GM18870 (cell line): Measurements from ENCODE around the gene PRKCZ.

ENCODE experiments used
- ATAC-seq: cut with Tn5 transposase; IDR thresholded peaks from one replicate; pipeline ENCODE4 v1.9.1; 2021; ENCODE audit warnings: moderate library complexity; ENCODE audit not compliant: unreplicated experiment

Gene PRKCZ

DNA sequence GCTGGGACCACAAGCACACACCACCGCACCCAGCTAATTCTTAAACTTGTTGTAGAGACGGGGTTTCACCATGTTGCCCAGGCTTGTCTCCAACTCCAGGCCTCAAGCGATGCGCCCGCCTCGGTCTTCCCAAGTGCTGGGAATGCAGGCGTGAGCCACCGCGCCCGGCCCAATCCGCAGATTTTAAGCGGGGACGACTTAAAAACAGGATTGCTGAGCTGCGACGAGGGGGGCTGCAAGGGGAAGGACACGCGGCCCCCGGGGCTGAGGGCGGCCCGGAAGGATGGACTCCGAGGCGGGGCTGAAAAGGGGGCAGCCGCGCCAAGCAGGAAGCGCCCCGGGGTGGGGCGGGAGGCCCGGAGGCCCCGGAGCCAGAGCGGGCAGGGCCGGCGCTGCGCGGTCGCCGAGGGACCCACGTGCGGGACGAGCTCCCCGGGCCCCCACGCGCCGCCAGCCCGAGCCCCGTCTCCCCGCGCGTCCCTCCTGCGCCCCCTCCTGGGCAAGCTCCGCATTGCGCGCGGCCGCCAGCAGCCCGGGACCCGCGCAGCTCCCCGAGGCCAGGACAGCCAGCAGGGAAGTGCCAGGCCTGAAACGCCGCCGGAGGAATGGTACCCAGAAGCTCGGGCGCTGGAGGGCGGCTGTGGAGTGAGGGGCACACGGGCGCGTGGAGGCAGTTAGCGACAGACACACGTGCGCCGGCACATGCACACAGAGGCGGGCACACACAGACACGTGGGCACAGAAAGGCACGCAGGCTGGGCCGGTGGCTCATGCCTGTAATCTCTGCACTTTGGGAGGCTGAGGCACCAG, 5.5 kb upstream of the PRKCZ start:
- no peak for ATAC-seq

DNA sequence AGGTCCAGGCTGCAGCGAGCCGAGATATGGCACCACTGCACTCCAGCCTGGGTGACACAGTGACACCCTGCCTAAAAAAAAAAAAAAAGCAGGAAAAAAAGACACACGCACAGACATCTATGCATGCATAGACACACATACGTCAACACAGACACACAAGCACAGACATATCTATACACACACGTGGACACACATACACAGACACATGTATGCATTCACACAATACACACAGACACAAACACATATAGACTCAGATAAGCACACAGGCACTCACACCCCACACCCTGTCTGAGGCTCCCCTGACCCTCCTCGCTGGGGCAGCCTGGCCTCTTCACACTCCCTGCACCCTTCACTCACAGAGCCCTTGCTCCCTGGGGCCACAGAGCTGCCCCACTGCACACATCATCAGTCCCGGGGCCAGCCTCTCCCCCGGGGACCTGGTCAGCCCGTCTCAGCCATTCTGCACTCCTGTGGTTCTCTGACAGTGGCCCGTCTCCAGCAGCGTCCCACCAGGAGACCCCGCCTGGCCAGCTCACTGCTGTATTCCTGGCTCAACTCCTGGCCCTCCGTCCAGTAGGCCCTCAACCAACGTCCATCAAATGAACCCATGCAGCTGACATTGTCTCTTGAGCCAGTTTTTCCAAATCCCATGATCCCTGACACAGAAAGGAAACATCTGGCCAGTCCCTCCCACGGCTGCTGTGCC, 4.6 kb upstream of the PRKCZ start:
- no peak for ATAC-seq

DNA sequence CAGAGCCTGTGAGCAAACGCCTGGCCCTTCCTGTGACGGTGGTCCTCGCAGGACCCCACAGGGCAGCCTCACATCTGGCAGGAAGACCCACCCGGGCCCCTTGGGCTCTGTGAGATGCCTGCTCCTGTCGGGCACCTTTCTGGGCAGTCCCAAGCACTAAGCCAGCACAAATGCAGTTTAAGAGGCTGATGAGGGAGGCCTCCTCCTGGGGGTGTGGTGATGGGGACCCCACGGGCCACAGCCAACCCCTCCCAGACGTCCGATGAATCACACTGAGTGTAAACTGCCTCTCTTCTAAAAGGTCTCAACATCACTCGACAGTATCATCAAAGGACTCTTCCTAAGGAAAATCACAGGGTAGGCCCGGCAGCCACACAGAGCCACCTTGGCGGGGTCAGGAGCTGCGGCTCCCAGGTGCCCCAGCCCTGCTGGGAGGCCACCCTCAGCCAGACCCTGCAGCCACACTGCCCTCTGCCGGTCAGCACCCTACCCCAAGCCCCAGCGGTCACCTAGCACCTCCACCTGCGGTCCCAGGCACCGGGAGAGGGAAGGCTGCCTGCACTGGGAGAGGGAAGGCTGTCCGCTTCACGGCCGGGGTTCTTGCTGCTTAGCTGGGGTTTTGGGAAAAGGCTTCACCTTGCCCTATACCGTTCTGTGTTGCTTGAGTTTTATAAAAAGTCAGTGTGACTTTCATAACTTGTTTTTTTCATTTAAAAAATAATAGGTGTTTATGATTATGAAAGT, 3.9 kb upstream of the PRKCZ start:
- no peak for ATAC-seq

DNA sequence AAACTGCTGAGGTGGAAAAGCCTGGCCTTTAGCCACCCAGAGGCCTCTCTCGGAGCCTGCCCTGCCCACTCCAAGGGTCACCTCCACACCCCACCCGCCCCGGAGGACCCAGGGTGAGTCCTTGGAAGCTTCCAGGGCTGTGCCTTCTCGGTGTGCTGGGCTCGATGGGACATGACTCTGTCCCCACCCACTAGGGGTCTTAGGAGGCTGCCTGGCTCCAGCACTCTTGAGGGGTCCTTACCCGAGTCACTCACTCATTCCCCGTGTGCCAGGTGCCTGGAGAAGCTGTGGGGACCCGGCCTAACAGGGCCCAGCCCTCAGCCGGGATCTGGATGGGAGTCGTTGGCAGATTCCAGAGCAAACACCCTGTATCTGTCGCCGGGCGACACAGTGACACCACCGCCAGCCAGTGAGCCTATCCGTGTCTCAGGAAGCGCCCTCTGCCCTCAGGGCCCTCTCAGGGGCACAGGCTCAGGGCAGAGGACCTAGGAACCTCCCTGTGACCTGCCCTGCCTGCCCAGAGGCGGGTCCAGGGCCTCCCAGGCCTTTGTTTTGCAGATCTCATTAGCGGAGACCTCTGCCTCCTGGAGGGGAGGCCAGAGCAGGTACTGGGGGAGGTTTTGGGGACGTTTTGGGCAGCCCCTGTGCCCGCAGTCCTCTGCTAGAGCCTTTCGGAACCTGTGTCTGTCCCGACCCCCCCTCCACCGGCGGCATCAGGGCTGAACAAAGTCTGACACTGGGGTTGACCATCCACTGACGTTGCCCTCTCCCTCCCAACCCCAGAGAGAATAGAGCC, 3.1 kb upstream of the PRKCZ start:
- no peak for ATAC-seq

DNA sequence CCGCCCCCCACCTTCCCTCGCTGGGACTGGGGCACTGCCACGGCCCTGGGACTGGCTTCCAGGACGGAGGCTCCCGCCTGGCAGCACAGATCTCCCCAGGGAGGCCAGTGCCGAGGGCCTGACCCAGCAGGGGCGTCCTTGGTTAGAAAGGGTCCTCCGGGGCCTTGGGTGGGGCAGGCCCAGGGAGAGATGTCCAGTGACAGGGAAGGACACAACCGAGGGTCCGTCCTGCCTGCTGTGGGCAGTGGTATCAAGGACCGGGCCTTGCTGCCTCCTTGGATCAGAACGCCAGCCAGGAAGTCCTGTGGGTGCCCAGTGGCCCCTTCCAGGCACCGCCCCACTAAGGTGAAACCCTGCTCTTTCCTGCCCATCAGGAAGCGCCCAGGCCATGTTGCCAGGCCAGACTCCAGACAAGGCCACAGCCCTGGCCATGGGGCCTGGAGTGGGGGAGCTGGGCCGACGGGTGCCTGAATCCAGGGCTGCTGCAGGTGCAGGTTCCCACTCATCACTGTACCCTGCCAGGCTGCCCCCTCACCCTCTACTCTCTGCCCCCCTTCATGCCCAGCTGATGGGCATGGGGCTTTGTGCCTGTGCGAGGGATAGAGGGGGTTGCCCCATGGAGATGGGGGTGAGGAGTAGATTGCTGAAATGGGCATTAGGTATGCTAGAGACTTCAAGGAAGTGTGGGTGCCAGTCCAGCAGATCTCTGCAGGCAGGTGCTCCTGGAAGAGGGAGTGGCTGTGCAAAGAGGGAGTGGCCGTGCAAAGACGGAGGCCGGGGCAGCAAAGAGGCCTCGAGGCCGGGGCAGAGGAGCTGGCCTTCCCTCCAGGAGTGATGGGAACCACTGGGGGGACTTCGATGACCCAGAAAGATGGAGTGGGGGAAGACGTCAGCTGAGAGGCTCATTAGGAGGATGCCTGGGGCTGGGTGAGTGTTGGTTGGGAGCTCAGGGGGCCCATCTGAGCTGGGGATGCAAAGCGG, 2.2 kb upstream of the PRKCZ start:
- ATAC-seq: no peak

DNA sequence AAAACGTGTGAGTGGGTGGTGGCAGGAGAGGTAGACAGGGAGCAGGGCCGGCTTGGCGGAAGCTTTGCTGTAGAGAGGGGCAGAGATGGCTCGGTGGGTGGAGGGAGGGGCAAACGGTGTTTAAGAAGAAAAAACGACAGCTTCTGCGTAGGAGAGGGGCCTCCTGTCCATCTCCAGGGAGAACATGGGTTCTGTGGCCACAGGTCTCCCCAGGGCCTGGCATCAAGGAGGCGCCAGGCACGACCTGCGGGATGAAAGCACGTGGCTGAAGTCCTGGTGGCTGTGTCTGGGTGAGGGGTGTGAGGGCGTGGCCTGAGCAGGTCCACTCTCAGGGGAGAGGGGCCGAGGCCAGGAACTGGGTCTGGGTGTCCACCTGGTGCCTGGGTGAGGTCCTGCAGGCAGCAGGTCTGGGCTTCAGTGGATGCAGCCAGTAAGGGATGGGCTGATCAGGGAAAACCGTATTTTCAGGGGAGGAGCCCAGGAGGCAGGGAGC, 940 bp upstream of the PRKCZ start:
- no peak for ATAC-seq

DNA sequence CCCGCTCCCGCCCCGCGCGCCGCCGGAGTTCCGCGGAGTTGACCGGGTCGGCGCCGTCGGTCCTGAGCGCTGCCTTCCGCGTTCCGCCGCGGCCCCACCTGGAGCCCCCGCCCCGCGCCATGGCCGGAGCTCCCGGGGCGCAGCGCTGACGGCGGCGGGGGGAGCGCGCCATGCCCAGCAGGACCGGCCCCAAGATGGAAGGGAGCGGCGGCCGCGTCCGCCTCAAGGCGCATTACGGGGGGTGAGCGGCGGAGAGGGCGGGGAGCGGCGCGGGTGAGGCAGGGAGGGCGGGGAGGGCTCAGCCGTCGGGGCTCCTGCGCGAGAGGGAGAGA, 216 bp downstream of the PRKCZ start:
- no peak for ATAC-seq

DNA sequence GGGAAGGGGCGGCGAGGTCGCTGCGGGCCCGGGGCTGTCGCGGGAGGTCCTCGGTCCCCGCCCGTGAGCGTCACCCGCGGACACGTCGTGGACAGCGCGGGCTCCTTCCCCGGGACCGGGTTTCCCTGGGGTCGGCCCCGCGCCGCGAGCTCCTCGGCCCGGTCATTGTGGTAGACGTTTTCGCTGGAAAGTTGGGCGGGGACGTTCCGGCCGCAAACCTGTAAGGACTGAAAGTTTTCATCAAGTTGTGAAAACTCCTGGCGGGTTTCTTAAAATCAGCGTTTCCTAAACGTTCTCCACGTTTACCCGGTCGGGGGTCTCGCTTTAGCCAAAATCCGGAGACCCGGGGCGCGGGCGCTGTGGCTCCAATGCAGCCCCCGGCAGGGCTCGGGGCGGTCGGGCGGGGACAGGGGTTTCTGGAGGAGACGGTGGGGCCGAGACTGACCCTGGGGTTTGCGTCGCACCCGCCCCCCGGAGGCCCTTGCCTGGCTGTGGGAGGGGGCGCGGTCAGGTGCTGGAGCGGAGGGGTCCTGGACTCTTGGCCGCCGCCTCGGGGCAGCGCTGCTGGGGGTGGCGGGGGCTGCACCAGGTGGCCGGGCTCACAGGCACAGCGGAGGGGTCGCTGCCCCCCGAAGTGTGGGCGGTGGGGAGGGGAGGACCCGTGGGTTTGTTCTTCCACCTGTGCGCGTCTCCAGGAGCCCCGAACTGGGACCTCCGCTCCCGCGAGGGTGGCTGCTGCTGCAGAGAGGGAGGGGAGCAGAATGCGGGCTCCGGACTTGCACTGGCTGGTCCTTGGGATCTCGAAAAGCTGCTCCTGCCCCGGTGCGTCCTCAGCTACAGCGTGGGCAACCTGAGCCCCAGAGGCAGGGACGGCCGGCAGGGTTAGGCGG, 827 bp downstream of the PRKCZ start:
- no peak for ATAC-seq

DNA sequence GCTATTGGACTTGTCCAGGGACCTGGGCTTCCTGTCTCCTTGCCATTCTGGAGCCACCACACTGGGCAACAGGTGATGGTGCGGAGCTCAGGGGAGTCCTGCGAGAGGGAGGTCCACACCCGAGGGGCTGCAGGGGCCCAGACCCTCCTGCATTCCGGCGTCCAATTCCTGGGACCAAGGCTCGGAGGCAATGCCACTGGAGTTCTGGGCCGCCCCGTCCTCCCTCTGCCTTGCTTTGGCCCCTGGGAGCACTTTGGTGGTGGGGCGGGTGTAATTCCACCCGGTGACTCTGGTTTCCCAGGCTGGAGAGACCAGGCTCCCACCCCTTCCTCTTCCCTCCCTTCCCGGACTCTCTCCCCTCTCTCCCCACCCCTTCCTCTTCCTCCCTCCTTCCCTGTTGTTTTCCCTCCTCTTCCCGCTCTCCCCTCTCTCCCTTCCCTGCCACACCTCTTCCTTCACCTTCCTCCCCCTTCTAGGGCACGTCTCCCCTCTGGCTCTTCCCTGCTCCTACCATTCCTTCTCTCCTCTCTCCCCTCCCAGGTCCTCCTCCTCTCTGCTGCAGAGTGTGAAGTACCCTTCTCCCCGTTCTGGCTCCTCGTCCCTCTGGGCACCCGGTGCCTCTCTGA, 2.0 kb downstream of the PRKCZ start:
- no peak for ATAC-seq

DNA sequence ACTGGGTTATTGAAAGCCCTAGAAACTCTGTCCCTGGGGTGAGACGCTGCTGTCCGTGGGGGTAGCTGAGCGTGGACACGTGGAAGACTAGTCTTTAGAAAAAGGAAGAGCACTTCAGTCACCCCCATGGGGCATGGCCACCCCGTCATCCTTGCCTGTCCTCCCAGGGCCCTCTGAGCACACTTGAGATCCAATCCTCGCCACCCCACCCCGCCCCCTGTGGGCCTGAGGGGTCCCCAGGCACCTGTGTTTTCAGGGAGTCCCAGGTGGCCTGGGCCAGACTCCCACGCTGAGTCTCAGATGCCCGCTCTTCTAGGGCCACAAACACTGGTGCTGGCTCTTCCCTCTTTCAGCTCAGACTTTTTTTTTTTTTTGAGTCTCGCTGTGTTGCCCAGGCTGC, 2.5 kb downstream of the PRKCZ start:
- ATAC-seq: no peak

DNA sequence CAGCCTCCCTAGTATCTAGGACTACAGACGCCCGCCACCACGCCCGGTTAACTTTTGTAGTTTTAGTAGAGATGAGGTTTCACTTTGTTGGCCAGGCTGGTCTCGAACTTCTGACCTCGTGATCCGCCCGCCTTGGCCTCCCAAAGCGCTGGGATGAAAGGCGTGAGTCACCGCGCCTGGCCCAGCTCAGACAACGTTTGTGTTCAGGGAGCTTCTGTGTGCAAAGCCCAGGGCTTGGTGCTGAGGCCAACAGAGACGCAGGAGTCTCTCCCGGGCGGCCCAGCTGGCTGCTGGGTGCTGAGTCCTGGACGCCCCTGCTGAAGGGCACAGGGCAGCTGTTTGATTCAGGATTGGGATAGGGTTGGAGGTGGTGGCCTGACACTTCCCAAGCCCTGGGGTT, 3.0 kb downstream of the PRKCZ start:
- no peak for ATAC-seq

DNA sequence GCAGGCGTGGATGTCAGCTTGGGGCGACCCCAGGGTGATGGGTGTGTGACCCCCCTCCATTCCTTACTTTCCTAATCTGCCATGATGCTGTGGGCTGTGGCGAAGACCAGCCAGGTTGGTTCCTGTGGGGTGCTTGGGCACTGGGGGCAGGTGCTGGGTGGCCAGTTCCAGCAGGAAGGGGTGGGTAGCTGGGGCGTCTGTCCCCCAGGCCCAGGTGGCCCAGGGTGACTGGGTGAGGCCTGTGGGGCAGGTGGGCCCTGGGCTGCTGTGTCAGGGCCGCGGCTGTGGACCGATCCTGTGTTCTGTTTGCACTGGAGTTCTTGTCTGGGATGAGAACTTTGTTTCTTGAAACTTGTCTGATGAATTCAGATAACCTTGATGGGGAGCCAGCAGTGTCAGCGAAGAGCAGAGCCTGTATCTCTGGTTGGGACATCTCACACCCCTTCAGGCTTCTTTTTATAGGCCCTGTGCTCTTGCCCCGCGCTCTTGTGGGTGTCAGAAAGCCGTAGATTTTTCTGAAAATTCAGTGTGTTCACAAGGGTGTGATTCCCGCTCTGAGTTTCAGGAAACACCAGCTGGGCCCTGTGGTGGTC, 3.7 kb downstream of the PRKCZ start:
- ATAC-seq: no peak

DNA sequence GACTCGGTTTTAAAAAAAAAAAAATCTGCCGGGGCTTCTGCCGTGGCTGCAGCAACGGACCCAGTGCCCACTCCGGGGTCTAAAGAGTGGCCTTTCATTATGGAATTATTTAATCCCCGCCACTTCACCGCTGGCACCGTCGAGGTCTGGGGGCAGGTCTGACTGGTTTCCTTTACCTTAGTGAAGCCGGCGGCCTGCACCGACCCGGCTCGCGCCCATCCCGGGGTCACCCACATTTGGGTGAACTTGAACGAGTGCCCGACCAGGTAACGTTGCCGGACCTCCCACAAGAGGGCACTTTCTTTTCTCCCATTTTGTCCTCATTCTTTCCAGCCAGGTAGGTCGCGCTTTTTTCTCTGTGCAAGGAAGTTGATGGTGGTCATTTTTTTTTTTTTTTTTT, 4.3 kb downstream of the PRKCZ start:
- ATAC-seq: no peak

DNA sequence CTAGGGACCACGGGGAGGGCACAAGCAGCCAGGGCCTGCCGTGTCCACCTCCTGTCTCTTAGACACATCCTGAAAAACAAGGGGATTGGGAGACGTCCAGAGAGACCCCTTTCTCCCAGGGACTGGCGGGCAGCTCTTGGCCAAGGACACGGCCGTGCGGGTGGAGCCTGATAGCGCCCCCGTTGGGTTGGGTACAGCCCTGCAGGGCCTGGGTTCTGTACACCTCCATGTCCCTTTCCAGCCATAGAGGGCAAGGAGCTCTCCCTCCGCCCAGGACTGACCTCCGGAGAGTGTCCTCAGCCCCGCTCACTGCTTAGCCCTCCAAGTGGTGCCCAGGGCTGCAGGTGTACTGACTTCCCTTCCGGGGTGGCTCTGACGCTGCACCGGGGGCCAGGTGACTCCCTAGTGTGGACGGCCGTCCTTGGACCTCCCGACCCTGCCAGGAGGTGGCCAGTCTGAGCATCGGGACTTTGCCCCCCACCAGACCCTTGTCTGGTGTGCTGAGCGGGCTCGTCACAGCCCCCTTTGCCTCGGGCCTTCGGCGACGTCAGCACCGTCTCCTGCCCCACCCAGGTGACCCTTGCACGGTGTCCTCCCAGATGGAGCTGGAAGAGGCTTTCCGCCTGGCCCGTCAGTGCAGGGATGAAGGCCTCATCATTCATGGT, 5.8 kb downstream of the PRKCZ start:
- no peak for ATAC-seq

DNA sequence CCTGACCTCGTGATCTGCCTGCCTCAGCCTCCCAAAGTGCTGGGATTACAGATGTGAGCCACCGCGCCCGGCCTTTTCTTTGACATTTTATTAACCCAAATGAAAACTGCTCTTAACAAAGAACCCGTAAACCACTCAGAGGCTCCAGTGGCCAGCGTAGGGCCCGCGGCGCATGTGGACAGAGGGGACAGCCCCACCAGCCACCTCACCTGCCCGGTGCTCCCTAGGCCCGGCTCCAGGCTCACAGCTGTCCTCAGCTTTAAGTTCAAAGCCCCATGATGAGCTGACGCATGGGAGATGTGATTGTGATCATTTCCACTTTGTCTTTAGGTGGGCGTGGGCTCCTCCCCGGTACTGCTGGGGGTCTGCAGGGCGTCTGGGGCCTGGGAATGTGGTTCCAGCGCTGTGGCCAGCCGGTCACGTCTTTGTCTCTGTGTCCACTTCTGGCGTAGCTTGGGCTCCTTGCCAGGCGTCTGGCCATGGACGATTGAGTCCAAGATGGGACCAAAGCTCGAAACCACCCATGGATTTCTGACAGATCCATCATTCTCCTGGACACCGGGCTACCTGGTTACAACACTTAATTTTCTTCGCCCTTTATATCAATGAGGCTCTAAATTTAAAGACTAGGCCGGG, 6.9 kb downstream of the PRKCZ start:
- ATAC-seq: no peak

DNA sequence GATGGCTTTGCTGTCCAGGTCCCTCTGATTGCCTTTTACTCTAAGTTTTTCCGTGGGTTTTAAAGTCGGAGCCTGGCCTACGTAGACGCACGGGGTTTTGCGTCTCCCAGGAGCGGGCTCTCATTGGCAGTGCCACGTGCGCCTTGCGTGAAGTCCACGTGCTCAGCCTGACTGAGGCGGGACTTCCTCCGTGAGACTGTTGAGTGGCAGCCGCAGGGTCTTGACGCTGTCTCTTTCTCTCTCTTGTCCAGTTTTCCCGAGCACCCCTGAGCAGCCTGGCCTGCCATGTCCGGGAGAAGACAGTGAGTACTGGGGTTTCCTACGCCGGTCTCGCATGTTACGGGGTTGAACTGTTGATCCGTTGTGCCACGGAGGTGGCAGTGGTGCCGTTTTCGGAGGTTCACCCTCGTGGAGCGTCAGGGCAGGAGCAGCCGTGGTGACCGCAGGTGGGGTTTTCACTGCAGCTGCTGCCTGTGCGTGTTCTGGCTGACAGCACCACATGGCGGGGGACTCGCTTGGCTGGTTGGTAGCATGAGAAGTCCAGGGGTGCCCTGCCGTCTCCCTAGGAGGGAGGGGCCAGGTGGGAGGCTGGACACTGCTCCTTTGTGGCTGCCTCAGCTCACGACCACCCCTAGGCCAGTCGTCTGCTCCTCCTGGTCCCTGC, 9.2 kb downstream of the PRKCZ start:
- no peak for ATAC-seq

DNA sequence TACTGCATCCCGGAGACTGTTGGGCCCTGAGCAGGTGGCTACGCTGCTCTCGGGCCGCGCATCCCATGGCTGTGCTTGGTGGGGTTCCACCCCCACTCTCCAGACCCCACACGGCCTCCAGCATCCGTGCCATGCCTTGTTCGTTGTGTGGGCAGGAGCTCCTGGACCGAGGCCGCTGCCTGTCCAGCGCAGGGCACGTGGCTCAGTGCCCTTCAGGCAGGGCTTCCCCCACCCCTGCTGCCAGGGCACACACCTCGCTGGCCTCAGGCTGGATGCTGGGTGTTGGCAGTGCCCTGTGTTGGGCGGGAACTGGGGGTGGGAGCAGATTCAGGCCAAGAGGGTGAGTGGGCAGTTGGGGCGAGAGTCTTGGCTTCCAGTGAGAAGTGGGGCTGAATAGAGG, 9.9 kb downstream of the PRKCZ start:
- ATAC-seq: no peak
